K562 (cell line): ENCODE data around the gene MOGAT2. TPM values are rescaled to one million over a fixed set of nuclear protein-coding genes. Genes with fewer than 3 reads are reported as not detected.

ENCODE experiments used
- GATAD2A ChIP-seq: fragments of 450-650 bp; IDR thresholded peaks from 2 replicates; pipeline ENCODE4 v1.6.1; 2017
- MTF1 ChIP-seq: fragments of 250-450 bp; sonication (Bioruptor Pico); IDR thresholded peaks from 2 replicates; pipeline ENCODE4 v1.9.0; 2021; ENCODE audit warnings: moderate library complexity, mild to moderate bottlenecking, inconsistent platforms, borderline replicate concordance
- ZNF318 ChIP-seq, 2 experiments: fragments of 450-650 bp; IDR thresholded peaks; 2 replicates each; pipeline ENCODE4 v1.6.1; 2016; ENCODE audit warnings: mild to moderate bottlenecking in 2 of 2, borderline replicate concordance in 1 of 2, low read depth in 1 of 2, moderate library complexity in 1 of 2
- polyA plus RNA-seq, 8 experiments: library from polyadenylated mRNA; depleted of rRNA in 4 of 8; stranded (reverse) in 5 of 8; unstranded in 3 of 8; fragments of >200 nt; fragmentation: Nextera tagmentation in 2 of 8; fragmentation: Illumina TruSeq in 1 of 8; extraction: Ambion mirVana in 2 of 8; extraction: Trizol in 1 of 8; gene quantifications; 2 replicates each; pipeline versions ENCODE4 v1.2.1 to v1.2.3, GENCODE V29; 2011 to 2014; ENCODE audit warnings: inconsistent platforms in 1 of 8, missing spikeins in 1 of 8
- total RNA-seq, 7 experiments: library from RNA; depleted of rRNA in 6 of 7; stranded (reverse); fragments of >200 nt in 6 of 7; fragmentation: Illumina TruSeq in 2 of 7; extraction: Trizol in 2 of 7; gene quantifications; 2 replicates each; pipeline versions ENCODE4 v1.2.1 to v1.2.3, GENCODE V29; 2011 to 2021; ENCODE audit warnings: low replicate concordance in 1 of 7

MOGAT2 gene
- total and polyA plus RNA-seq, 9 of the 15 experiments (the other 6 are each of a cell fraction or from before 2014, with no cell fraction given): 0.09 TPM; not detected in 7

GRCh38 chr11:75705541-75705940, 12.1 kb upstream of the MOGAT2 start (continued):
- TF ChIP-seq ZNF318 (IDR thresholded peaks at IDR 0.05; ENCODE audit: borderline replicate concordance in 1 of 2, low read depth in 1 of 2) (no peak), MTF1 (CRISPR knock-in tag) (no peak), GATAD2A (no peak)
